Ammon's horn (tissue), 1 donor: ENCODE data around the gene SH3BGRL2.
"Not testable (repeated sequence)": the region's sequence is repeated elsewhere in the genome, so short reads cannot be mapped to it uniquely, and the experiment has no call there.

ENCODE experiments used
- DNase-seq: peaks from one replicate; pipeline ENCODE4 v3.0.0-alpha.2; 2016; ENCODE audit warnings: low spot score

Gene SH3BGRL2

DNA sequence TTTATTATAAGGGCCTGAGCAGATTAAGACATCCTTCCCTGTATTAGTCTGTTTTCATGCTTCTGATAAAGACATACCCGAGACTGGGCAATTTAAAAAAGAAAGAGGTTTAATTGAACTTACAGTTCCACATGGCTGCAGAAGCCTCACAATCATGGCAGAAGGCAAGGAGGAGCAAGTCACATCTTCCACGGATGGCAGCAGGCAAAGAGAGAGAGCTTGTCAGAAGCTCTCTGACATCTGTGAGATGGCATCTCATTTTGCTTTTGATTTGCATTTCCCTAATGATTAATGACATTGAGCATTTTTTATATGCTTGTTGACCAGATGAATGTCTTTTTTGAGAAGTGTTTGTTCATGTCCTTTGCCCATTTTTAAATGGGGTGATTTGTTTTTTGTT, 114.2 kb downstream of the SH3BGRL2 start:
- DNase-seq: not testable (repeated sequence)

- DNase-seq: not testable (repeated sequence)
These were observed 115.2 kb downstream of the SH3BGRL2 start for GRCh38 chr6:79746325-79746724.

DNA sequence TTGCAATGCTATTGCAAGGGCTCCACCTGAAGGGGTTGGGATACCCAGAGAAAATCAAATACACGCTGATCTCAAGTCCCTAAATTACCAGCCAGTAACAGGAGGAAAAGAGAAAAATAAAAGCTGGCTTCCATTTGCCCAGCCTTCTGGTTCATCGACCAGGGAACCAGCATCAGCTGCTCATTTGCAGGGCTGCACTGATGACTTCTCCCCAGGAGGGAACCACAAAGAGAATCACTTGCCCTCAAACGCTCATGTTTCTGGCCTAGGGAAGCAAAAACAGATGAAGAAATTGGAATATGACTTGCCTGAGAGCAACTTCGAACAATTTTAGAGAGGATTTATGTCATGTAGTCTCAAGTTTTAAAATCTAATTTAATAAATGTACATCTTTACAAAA, 119.7 kb downstream of the SH3BGRL2 start:
- no peak for DNase-seq
